ENCODE measurements around the gene RHBDL1.

Gene RHBDL1

GRCh38 chr16:675884-676564 lies 553 bp downstream of the RHBDL1 start:
- no peak for DNase-seq

GRCh38 chr16:676565-676902 lies 1.1 kb downstream of the RHBDL1 start:
- DNase-seq, result no peak

- DNase-seq, result no peak
Observed at GRCh38 chr16:676913-677312, 1.4 kb downstream of the RHBDL1 start.

- no peak for DNase-seq
Observed at GRCh38 chr16:677316-678190, 2.1 kb downstream of the RHBDL1 start.

- no peak for DNase-seq
Observed at GRCh38 chr16:678209-678857, 2.9 kb downstream of the RHBDL1 start.

GRCh38 chr16:678858-679813 lies 3.7 kb downstream of the RHBDL1 start:
- peak; percentile 63 for DNase-seq

- DNase-seq, result peak; percentile 85
Observed at GRCh38 chr16:679814-680624, 4.5 kb downstream of the RHBDL1 start, which contains the start of gene STUB1. STUB1 (plus strand) TSS chr16:680410; CDS start chr16:680526, 116 bp downstream.

- no peak for DNase-seq
Observed at GRCh38 chr16:680625-680945, 5.1 kb downstream of the RHBDL1 start.

GRCh38 chr16:680967-681745 lies 5.7 kb downstream of the RHBDL1 start:
- peak; percentile 38 for DNase-seq

GRCh38 chr16:681746-682427 lies 6.4 kb downstream of the RHBDL1 start:
- DNase-seq, result no peak

- DNase-seq, result no peak
Observed at GRCh38 chr16:682493-683395, 7.3 kb downstream of the RHBDL1 start.

- no peak for DNase-seq
Observed at GRCh38 chr16:683396-684070, 8.1 kb downstream of the RHBDL1 start.

GRCh38 chr16:684071-684794 lies 8.8 kb downstream of the RHBDL1 start, which contains the start of gene JMJD8:
JMJD8 (minus strand) TSS chr16:684334; CDS start chr16:684319, 15 bp downstream.
- peak; percentile 96 for DNase-seq

- no peak for DNase-seq
Observed at GRCh38 chr16:684961-685696, 9.7 kb downstream of the RHBDL1 start.

GRCh38 chr16:685967-686366 lies 10.5 kb downstream of the RHBDL1 start:
- peak; percentile 44 for DNase-seq

GRCh38 chr16:686459-687260 lies 11.2 kb downstream of the RHBDL1 start:
- DNase-seq, result no peak
